Measurements from ENCODE around the gene PHF21A.

Gene PHF21A

GRCh38 chr11:45961751-45962240 lies 159.5 kb downstream of the PHF21A start:
- TF ChIP-seq CTCF (IDR thresholded peaks at IDR 0.05; ENCODE audit: low read depth, low read length): no peak
- H3K4me3 ChIP-seq (ENCODE audit: low read depth, low read length): no peak overlapping the region

- no peak overlapping the region for H3K4me3 ChIP-seq (ENCODE audit: low read depth, low read length)
- no peak for TF ChIP-seq CTCF (IDR thresholded peaks at IDR 0.05; ENCODE audit: low read depth, low read length)
Measured at GRCh38 chr11:45960387-45961095, 160.7 kb downstream of the PHF21A start.

- no peak overlapping the region for H3K4me3 ChIP-seq (ENCODE audit: low read depth, low read length)
- TF ChIP-seq CTCF (IDR thresholded peaks at IDR 0.05; ENCODE audit: low read depth, low read length): no peak
Measured at GRCh38 chr11:45959851-45960250, 161.4 kb downstream of the PHF21A start.

- H3K4me3 ChIP-seq (ENCODE audit: low read depth, low read length): no peak overlapping the region
- TF ChIP-seq CTCF (IDR thresholded peaks at IDR 0.05; ENCODE audit: low read depth, low read length): no peak
Measured at GRCh38 chr11:45949992-45950407, 171.3 kb downstream of the PHF21A start.

GRCh38 chr11:45948356-45948755 lies 172.9 kb downstream of the PHF21A start:
- no peak for TF ChIP-seq CTCF (IDR thresholded peaks at IDR 0.05; ENCODE audit: low read depth, low read length)
- no peak overlapping the region for H3K4me3 ChIP-seq (ENCODE audit: low read depth, low read length)

GRCh38 chr11:45947885-45948284 lies 173.4 kb downstream of the PHF21A start:
- TF ChIP-seq CTCF (IDR thresholded peaks at IDR 0.05; ENCODE audit: low read depth, low read length): no peak
- H3K4me3 ChIP-seq (ENCODE audit: low read depth, low read length): no peak overlapping the region

- no peak overlapping the region for H3K4me3 ChIP-seq (ENCODE audit: low read depth, low read length)
- TF ChIP-seq CTCF (IDR thresholded peaks at IDR 0.05; ENCODE audit: low read depth, low read length): no peak
Measured at GRCh38 chr11:45945397-45945999, 175.8 kb downstream of the PHF21A start.

Data from WI38 (cell line).